PC-9 (cell line): ENCODE data around the gene ZNF569. TPM values are rescaled to one million over a fixed set of nuclear protein-coding genes. Genes with fewer than 3 reads are reported as not detected.

Experiments used
- BruUV-seq: library from RNA; stranded (reverse); fragments of 400-500 nt; replicated peaks from 2 replicates; lab custom pipeline; 2021; lab: Mats Ljungman, UMichigan
- CTCF ChIA-PET: fragments of 300-600 bp; sonication (Branson Sonifier 250); formaldehyde crosslinking; loops from one replicate; lab custom pipeline; 2022; ENCODE audit warnings: antibody characterized with exemption; lab: Charles Lee
- POLR2A ChIA-PET: fragments of 300-600 bp; sonication (Branson Sonifier 250); formaldehyde crosslinking; loops from one replicate; lab custom pipeline; 2022; ENCODE audit warnings: antibody characterized with exemption; ENCODE audit not compliant: unreplicated experiment; lab: Charles Lee
- DNase-seq, 2 experiments: peaks; one replicate each; pipeline versions ENCODE4 v3.0.0 to v3.0.0-alpha.2; 2015 to 2022; ENCODE audit warnings: mixed read lengths in 1 of 2
- H2AFZ ChIP-seq: fragments of 200-600 bp; sonication (generic); 2 replicates; pipeline ENCODE4 v1.8.1; 2017; ENCODE audit warnings: antibody characterized with exemption
- H3F3A ChIP-seq: fragments of 200-600 bp; sonication (generic); 2 replicates; pipeline ENCODE4 v1.8.1; 2017; ENCODE audit warnings: antibody characterized with exemption, mild to moderate bottlenecking, low read depth; ENCODE audit not compliant: insufficient read depth
- H3K27ac ChIP-seq: fragments of 200-600 bp; sonication (generic); 2 replicates; pipeline ENCODE4 v1.6.1; 2016; ENCODE audit warnings: mixed run types
- H3K27me3 ChIP-seq: fragments of 200-600 bp; sonication (generic); 2 replicates; pipeline ENCODE4 v1.6.1; 2016; ENCODE audit warnings: low read depth, mixed run types; ENCODE audit not compliant: insufficient read depth
- H3K36me3 ChIP-seq: fragments of 200-600 bp; sonication (generic); 2 replicates; pipeline ENCODE4 v1.6.1; 2016; ENCODE audit warnings: low read depth, mixed run types
- H3K4me1 ChIP-seq: fragments of 200-600 bp; sonication (generic); replicated peaks from 2 replicates; pipeline ENCODE4 v1.6.1; 2016; ENCODE audit warnings: mixed run types; ENCODE audit not compliant: insufficient read depth
- H3K4me2 ChIP-seq: fragments of 200-600 bp; sonication (generic); 2 replicates; pipeline ENCODE4 v1.6.1; 2017; ENCODE audit warnings: mixed run types
- H3K4me3 ChIP-seq: fragments of 200-600 bp; sonication (generic); 2 replicates; pipeline ENCODE4 v1.6.1; 2016; ENCODE audit warnings: mixed run types
- H3K79me2 ChIP-seq: fragments of 200-600 bp; sonication (generic); 2 replicates; pipeline ENCODE4 v1.6.1; 2017; ENCODE audit warnings: low read depth, mixed run types
- H3K9me2 ChIP-seq: fragments of 200-600 bp; sonication (generic); 2 replicates; pipeline ENCODE4 v1.8.1; 2017; ENCODE audit warnings: mild to moderate bottlenecking; ENCODE audit not compliant: insufficient read depth
- H3K9me3 ChIP-seq: fragments of 200-600 bp; sonication (generic); 2 replicates; pipeline ENCODE4 v1.8.1; 2016; ENCODE audit warnings: low read depth; ENCODE audit not compliant: insufficient read depth
- H4K20me1 ChIP-seq: fragments of 200-600 bp; sonication (generic); 2 replicates; pipeline ENCODE4 v1.8.1; 2017; ENCODE audit not compliant: insufficient read depth
- CTCF ChIP-seq: fragments of 200-600 bp; sonication (generic); conservative IDR thresholded peaks from 2 replicates; pipeline ENCODE4 v1.6.1; 2017; ENCODE audit warnings: mixed run types, antibody characterized with exemption, mild to moderate bottlenecking, moderate library complexity
- EZH2 ChIP-seq: fragments of 200-600 bp; sonication (generic); IDR thresholded peaks from 2 replicates; pipeline ENCODE4 v1.8.0; 2017; ENCODE audit warnings: antibody characterized with exemption, low read depth
- intact Hi-C: fragments of 100-400 bp; cut with micrococcal nuclease; formaldehyde crosslinking; loops from one replicate; pipeline ENCODE4 v1.10.0; 2022; ENCODE audit not compliant: unreplicated experiment
- total RNA-seq: library from RNA; stranded (reverse); gene quantifications from 2 replicates; pipeline ENCODE4 v1.2.3, GENCODE V29; 2021

The ZNF569 gene
- total RNA-seq, 1 experiment from 2014 or later: 3.3 TPM

- H3K79me2 ChIP-seq: no peaks in the 10 kb centered on the region
- H3K4me2 ChIP-seq: no peak overlapping the region
- H3K9me2 ChIP-seq: no peaks in the 10 kb centered on the region
- TF ChIP-seq CTCF (no peak), EZH2 (no peak)
- H2AFZ ChIP-seq: no peak overlapping the region
- no peaks in the 10 kb centered on the region for H3K4me1 ChIP-seq
- DNase-seq: no peak
- no peak overlapping the region for H3K4me3 ChIP-seq
- ChIA-PET POLR2A (no interaction called here), CTCF (no interaction called here)
- H3F3A ChIP-seq: no peaks in the 10 kb centered on the region
- BruUV-seq: no TSS peak
- no peaks in the 10 kb centered on the region for H3K27me3 ChIP-seq
- no peak overlapping the region for H3K27ac ChIP-seq
- H3K9me3 ChIP-seq: peaks cover 13% of the 10 kb centered on the region
- H4K20me1 ChIP-seq: no peaks in the 10 kb centered on the region
- H3K36me3 ChIP-seq: peaks cover 21% of the 10 kb centered on the region
- intact Hi-C loops: no loop called here
These were observed 43.9 kb upstream of the ZNF569 start for GRCh38 chr19:37511186-37511585.

GRCh38 chr19:37507167-37507464, 39.9 kb upstream of the ZNF569 start:
- no peaks in the 10 kb centered on the region for H3K9me2 ChIP-seq
- ChIA-PET CTCF (no interaction called here), POLR2A (interaction anchor here (0.8 kb wide), 1 partner anchor 87 kb away, joined by 7 read pairs; the partner anchor contains the start of genes ZNF540 and ZNF571)
- H3K9me3 ChIP-seq: 0 out of 2 replicates have a peak, but pooled peaks cover 15% of the 10 kb centered on the region
- BruUV-seq: no TSS peak
- peak overlapping the region; percentile 99 for H2AFZ ChIP-seq
- intact Hi-C loops: loop anchor here (2.0 kb wide), 1 partner anchor 88 kb away; the partner anchor contains the start of genes ZNF540 and ZNF571
- H3K27me3 ChIP-seq: no peaks in the 10 kb centered on the region
- H3K79me2 ChIP-seq: no peaks in the 10 kb centered on the region
- no peaks in the 10 kb centered on the region for H3F3A ChIP-seq
- peak overlapping the region; percentile 80 for H3K4me2 ChIP-seq
- peak overlapping the region; percentile 86 for H3K4me3 ChIP-seq
- no peak for DNase-seq
- no peak overlapping the region for H3K27ac ChIP-seq
- no peak for TF ChIP-seq CTCF
- no peak for TF ChIP-seq EZH2
- no peaks in the 10 kb centered on the region for H3K4me1 ChIP-seq
- no peaks in the 10 kb centered on the region for H4K20me1 ChIP-seq
- peaks cover 4% of the 10 kb centered on the region for H3K36me3 ChIP-seq

- H3K27ac ChIP-seq: peak within 1 kb of the TSS; percentile 80
- no peaks in the 10 kb centered on the region for H3K4me1 ChIP-seq
- no peaks in the 10 kb centered on the region for H3F3A ChIP-seq
- no peak for TF ChIP-seq EZH2
- no peak for TF ChIP-seq CTCF
- no peaks in the 10 kb centered on the region for H3K27me3 ChIP-seq
- 0 out of 2 replicates have a peak, but pooled peaks cover 15% of the 10 kb centered on the region for H3K9me3 ChIP-seq
- intact Hi-C loops: loop anchor here (2.0 kb wide), 1 partner anchor 88 kb away; the partner anchor contains the start of genes ZNF540 and ZNF571
- BruUV-seq: TSS peak; percentile 91
- peak within 1 kb of the TSS; percentile 80 for H3K4me2 ChIP-seq
- ChIA-PET POLR2A (interaction anchor here (0.6 to 0.8 kb wide), 5 partner anchors 88 to 1453 kb away, joined by 3 to 7 read pairs (median 4); partner anchors contain the start of genes ZNF527, ZNF540, ZNF565 and ZNF571), CTCF (no interaction called here)
- DNase-seq: peak; percentile 75
- no peaks in the 10 kb centered on the region for H3K79me2 ChIP-seq
- H4K20me1 ChIP-seq: no peaks in the 10 kb centered on the region
- peak within 1 kb of the TSS; percentile 99 for H2AFZ ChIP-seq
- H3K4me3 ChIP-seq: peak within 1 kb of the TSS; percentile 86
- no peaks in the 10 kb centered on the region for H3K9me2 ChIP-seq
- peaks cover 4% of the 10 kb centered on the region for H3K36me3 ChIP-seq
These were observed 39.3 kb upstream of the ZNF569 start, which contains the start of gene ZNF793 for GRCh38 chr19:37506387-37507166. ZNF793 (plus strand) TSS chr19:37506939; CDS start chr19:37523440, 16,501 bp downstream.
